CD14-positive monocyte (primary cell): ENCODE data around the gene EEFSEC. TPM values are rescaled to one million over a fixed set of nuclear protein-coding genes. Genes with fewer than 3 reads are reported as not detected.

Experiments used
- DNase-seq, 3 donors: peaks; one replicate each; pipeline ENCODE4 v3.0.0-alpha.2; 2011 to 2022
- H2AFZ ChIP-seq: 2 replicates; pipeline ENCODE4 v1.6.0; 2012; ENCODE audit warnings: mild to moderate bottlenecking, low read depth, low read length, inconsistent platforms; ENCODE audit not compliant: insufficient read depth, poor library complexity, severe bottlenecking
- H3K27ac ChIP-seq, 2 donors: 1 replicate in 1 of 2; 2 replicates in 1 of 2; pipeline ENCODE4 v1.5.1; 2012 to 2013; ENCODE audit warnings: low read length in 2 of 2, control low read depth in 1 of 2, inconsistent platforms in 1 of 2, low read depth in 1 of 2, mild to moderate bottlenecking in 1 of 2
- H3K27me3 ChIP-seq, 2 donors: one replicate each; pipeline versions ENCODE4 v1.6.0 to v1.6.1; 2011 to 2013; ENCODE audit warnings: low read length in 2 of 2; ENCODE audit not compliant: control insufficient read depth in 2 of 2, insufficient read depth in 2 of 2
- H3K36me3 ChIP-seq, 2 donors: replicated peaks in 1 of 2; 1 replicate in 1 of 2; 2 replicates in 1 of 2; pipeline versions ENCODE4 v1.5.1 to v1.6.1; 2012 to 2013; ENCODE audit warnings: low read length in 2 of 2, control low read depth in 1 of 2, inconsistent platforms in 1 of 2, mild to moderate bottlenecking in 1 of 2; ENCODE audit not compliant: insufficient read depth in 2 of 2, control insufficient read depth in 1 of 2
- H3K4me1 ChIP-seq, 2 donors: 1 replicate in 1 of 2; 2 replicates in 1 of 2; pipeline versions ENCODE4 v1.5.1 to v1.6.1; 2012 to 2013; ENCODE audit warnings: low read length in 2 of 2, control low read depth in 1 of 2, inconsistent platforms in 1 of 2, mild to moderate bottlenecking in 1 of 2, moderate library complexity in 1 of 2; ENCODE audit not compliant: insufficient read depth in 2 of 2, control insufficient read depth in 1 of 2
- H3K4me2 ChIP-seq: replicated peaks from 2 replicates; pipeline ENCODE3; 2012; ENCODE audit warnings: low read length, moderate library complexity, mild to moderate bottlenecking; ENCODE audit not compliant: poor library complexity, severe bottlenecking; ENCODE audit errors: extremely low read depth
- H3K4me3 ChIP-seq, 3 experiments: fragments of 200-600 bp in 1 of 3; sonication (generic) in 1 of 3; replicated peaks in 1 of 3; 1 replicate in 2 of 3; 2 replicates in 1 of 3; pipeline ENCODE4 v1.5.1; 2011 to 2013; ENCODE audit warnings: low read length in 3 of 3, mild to moderate bottlenecking in 3 of 3, control low read depth in 2 of 3, low read depth in 2 of 3, inconsistent platforms in 1 of 3, moderate library complexity in 1 of 3
- H3K79me2 ChIP-seq: 2 replicates; pipeline ENCODE4 v1.6.0; 2012; ENCODE audit warnings: mild to moderate bottlenecking, control low read depth, inconsistent platforms, low read length, moderate library complexity; ENCODE audit not compliant: insufficient read depth
- H3K9ac ChIP-seq: 2 replicates; pipeline ENCODE4 v1.6.0; 2017; ENCODE audit warnings: low read length, mild to moderate bottlenecking; ENCODE audit not compliant: insufficient read depth, poor library complexity, severe bottlenecking
- H3K9me3 ChIP-seq, 2 donors: replicated peaks in 1 of 2; 1 replicate in 1 of 2; 2 replicates in 1 of 2; pipeline versions ENCODE4 v1.5.1 to v1.6.1; 2012 to 2013; ENCODE audit warnings: low read length in 2 of 2, control low read depth in 1 of 2; ENCODE audit not compliant: control insufficient read depth in 1 of 2, insufficient read depth in 1 of 2
- H4K20me1 ChIP-seq: 2 replicates; pipeline ENCODE4 v1.6.0; 2012; ENCODE audit warnings: mild to moderate bottlenecking, low read length, control low read depth, moderate library complexity; ENCODE audit not compliant: insufficient read depth
- H3K27ac Mint-ChIP-seq, 7 donors: one replicate each; pipeline ENCODE4 v1.8.0; 2020; ENCODE audit warnings: mild to moderate bottlenecking in 7 of 7, mixed read lengths in 7 of 7, moderate library complexity in 6 of 7, inconsistent platforms in 2 of 7
- H3K27me3 Mint-ChIP-seq, 3 donors: one replicate each; pipeline ENCODE4 v1.8.0; 2021 to 2022; ENCODE audit warnings: low read depth in 3 of 3, mild to moderate bottlenecking in 3 of 3, mixed read lengths in 3 of 3, moderate library complexity in 3 of 3, inconsistent platforms in 1 of 3
- H3K36me3 Mint-ChIP-seq, 2 donors: one replicate each; pipeline ENCODE4 v1.8.0; 2020; ENCODE audit warnings: mixed read lengths in 2 of 2, inconsistent platforms in 1 of 2, mild to moderate bottlenecking in 1 of 2
- H3K4me1 Mint-ChIP-seq: one replicate; pipeline ENCODE4 v1.8.0; 2020; ENCODE audit warnings: mild to moderate bottlenecking, mixed read lengths
- H3K4me3 Mint-ChIP-seq, 2 donors: one replicate each; pipeline ENCODE4 v1.8.0; 2020; ENCODE audit warnings: mild to moderate bottlenecking in 2 of 2, mixed read lengths in 2 of 2, moderate library complexity in 1 of 2
- H3K9me3 Mint-ChIP-seq, 7 donors: one replicate each; pipeline ENCODE4 v1.8.0; 2020 to 2022; ENCODE audit warnings: mixed read lengths in 7 of 7, mild to moderate bottlenecking in 6 of 7, moderate library complexity in 6 of 7, inconsistent platforms in 2 of 7
- WGBS: methylation state at CpG from one replicate; pipeline ENCODE4 v1.1.5; 2013; ENCODE audit warnings: missing lambda C conversion rate; ENCODE audit not compliant: insufficient coverage; 5-methylcytosine and 5-hydroxymethylcytosine counted together
- intact Hi-C, 2 donors: fragments of 100-400 bp; cut with micrococcal nuclease; formaldehyde crosslinking; loops; one replicate each; pipeline versions ENCODE4 v1.15.0 to v1.15.1; 2023
- polyA plus RNA-seq, 3 donors: library from polyadenylated mRNA; depleted of rRNA in 1 of 3; unstranded in 2 of 3; stranded (reverse) in 1 of 3; fragments of 300-500 nt in 2 of 3; fragments of >200 nt in 1 of 3; fragmentation: Illumina TruSeq in 2 of 3; gene quantifications; 1 replicate in 2 of 3; 2 replicates in 1 of 3; pipeline ENCODE4 v1.2.3, GENCODE V29; 2012 to 2021
- TF ChIP-seq, protein P1 (sequence below): fragments of 200-600 bp; IDR thresholded peaks from one replicate; pipeline ENCODE4 v1.8.0; 2022; ENCODE audit warnings: antibody characterized with exemption, mild to moderate bottlenecking

EEFSEC gene
- polyA plus RNA-seq, 3 donors, result 13.3 to 14.9 (median 14.9) TPM

GRCh38 chr3:128402319-128402718, 249.0 kb downstream of the EEFSEC start:
- no peak overlapping the region for H3K4me3 ChIP-seq
- Mint-ChIP-seq H3K36me3 (peaks cover 2 to 9% of the 10 kb centered on the region in 2 donors), H3K27me3 (peaks cover 0 to 3% (median 0%) of the 10 kb centered on the region in 3 donors), H3K4me1 (no peaks in the 10 kb centered on the region), H3K9me3 (no peaks in the 10 kb centered on the region), H3K4me3 (no peak overlapping the region), H3K27ac (no peak overlapping the region)
- no peaks in the 10 kb centered on the region for H3K36me3 ChIP-seq
- H3K27me3 ChIP-seq, result no peaks in the 10 kb centered on the region
- no peaks in the 10 kb centered on the region for H3K9me3 ChIP-seq
- no peaks in the 10 kb centered on the region for H3K4me1 ChIP-seq
- no peaks in the 10 kb centered on the region for H4K20me1 ChIP-seq
- TF ChIP-seq, protein P1, sequence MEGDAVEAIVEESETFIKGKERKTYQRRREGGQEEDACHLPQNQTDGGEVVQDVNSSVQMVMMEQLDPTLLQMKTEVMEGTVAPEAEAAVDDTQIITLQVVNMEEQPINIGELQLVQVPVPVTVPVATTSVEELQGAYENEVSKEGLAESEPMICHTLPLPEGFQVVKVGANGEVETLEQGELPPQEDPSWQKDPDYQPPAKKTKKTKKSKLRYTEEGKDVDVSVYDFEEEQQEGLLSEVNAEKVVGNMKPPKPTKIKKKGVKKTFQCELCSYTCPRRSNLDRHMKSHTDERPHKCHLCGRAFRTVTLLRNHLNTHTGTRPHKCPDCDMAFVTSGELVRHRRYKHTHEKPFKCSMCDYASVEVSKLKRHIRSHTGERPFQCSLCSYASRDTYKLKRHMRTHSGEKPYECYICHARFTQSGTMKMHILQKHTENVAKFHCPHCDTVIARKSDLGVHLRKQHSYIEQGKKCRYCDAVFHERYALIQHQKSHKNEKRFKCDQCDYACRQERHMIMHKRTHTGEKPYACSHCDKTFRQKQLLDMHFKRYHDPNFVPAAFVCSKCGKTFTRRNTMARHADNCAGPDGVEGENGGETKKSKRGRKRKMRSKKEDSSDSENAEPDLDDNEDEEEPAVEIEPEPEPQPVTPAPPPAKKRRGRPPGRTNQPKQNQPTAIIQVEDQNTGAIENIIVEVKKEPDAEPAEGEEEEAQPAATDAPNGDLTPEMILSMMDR, result no peak
- no peak for DNase-seq
- no peak overlapping the region for H2AFZ ChIP-seq
- H3K79me2 ChIP-seq, result no peaks in the 10 kb centered on the region
- no peak overlapping the region for H3K9ac ChIP-seq
- no peak overlapping the region for H3K4me2 ChIP-seq
- intact Hi-C loops, result no loop called here
- 97% methylated on average over 11 of the region's 11 CpGs for WGBS
- H3K27ac ChIP-seq, result no peak overlapping the region

DNA sequence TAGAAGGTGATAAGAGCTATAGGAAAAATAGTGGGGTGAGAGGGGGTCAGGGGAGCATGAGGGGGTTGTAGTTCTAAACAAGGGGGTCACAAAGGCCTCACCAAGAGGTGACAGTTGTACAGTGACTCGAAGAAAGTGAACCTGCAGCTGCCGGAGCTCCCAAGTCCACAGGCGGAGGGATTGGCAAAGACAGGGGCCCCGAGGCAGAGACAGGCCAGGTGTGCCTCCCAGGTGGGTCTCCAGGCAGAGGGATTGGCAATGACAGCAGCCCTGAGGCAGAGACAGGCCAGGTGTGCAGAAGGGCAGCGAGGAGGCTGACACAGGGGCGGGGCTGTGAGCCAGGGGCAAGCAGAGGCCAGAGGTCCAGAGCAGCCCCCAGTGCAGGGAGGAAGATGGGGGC, 249.7 kb downstream of the EEFSEC start:
- 97% methylated on average over 6 of the region's 6 CpGs for WGBS

More for the DNA sequence above, 249.7 kb downstream of the EEFSEC start:
- H3K9me3 ChIP-seq, result no peaks in the 10 kb centered on the region
- H3K9ac ChIP-seq, result no peak overlapping the region
- H3K36me3 Mint-ChIP-seq, result peaks cover 2 to 9% of the 10 kb centered on the region in 2 donors
- peaks cover 0 to 3% (median 0%) of the 10 kb centered on the region in 3 donors for H3K27me3 Mint-ChIP-seq
- no peaks in the 10 kb centered on the region for H3K4me1 ChIP-seq
- no peaks in the 10 kb centered on the region for H3K27me3 ChIP-seq
- no peaks in the 10 kb centered on the region for H3K4me1 Mint-ChIP-seq
- no peak overlapping the region for H3K4me3 Mint-ChIP-seq
- no peak overlapping the region for H2AFZ ChIP-seq
- DNase-seq, result no peak
- H3K4me2 ChIP-seq, result no peak overlapping the region
- no peak overlapping the region for H3K27ac ChIP-seq
- no peaks in the 10 kb centered on the region for H4K20me1 ChIP-seq
- no peaks in the 10 kb centered on the region for H3K9me3 Mint-ChIP-seq
- no peaks in the 10 kb centered on the region for H3K79me2 ChIP-seq
- TF ChIP-seq, protein P1, result no peak
- H3K4me3 ChIP-seq, result no peak overlapping the region
- peak overlapping the region in 2 of 7 donors; percentile 41 to 55 for H3K27ac Mint-ChIP-seq
- no peaks in the 10 kb centered on the region for H3K36me3 ChIP-seq
- intact Hi-C loops, result no loop called here
